GM23338 (cell line): Measurements from ENCODE around the gene PRSS50.

Experiments used
- CREB1 ChIP-seq: fragments of 250-450 bp; sonication (Bioruptor Pico); IDR thresholded peaks from 2 replicates; pipeline ENCODE4 v1.5.0; 2020; ENCODE audit warnings: low read depth, mild to moderate bottlenecking, moderate library complexity
- CTCF ChIP-seq, 2 experiments: fragments of 200-600 bp in 1 of 2; sonication (generic) in 1 of 2; conservative IDR thresholded peaks; 2 replicates each; pipeline versions ENCODE4 v1.5.1 to v1.6.1; 2016 to 2017; ENCODE audit warnings: antibody characterized with exemption in 2 of 2, low read depth in 2 of 2, mild to moderate bottlenecking in 2 of 2, moderate library complexity in 1 of 2
- EZH2 ChIP-seq: fragments of 200-600 bp; sonication (generic); IDR thresholded peaks from one replicate; pipeline ENCODE4 v1.8.0; 2017; ENCODE audit warnings: antibody characterized with exemption, mild to moderate bottlenecking, low read depth; ENCODE audit not compliant: unreplicated experiment
- EZH2phosphoT487 ChIP-seq: fragments of 200-600 bp; sonication (generic); IDR thresholded peaks from one replicate; pipeline ENCODE4 v1.8.1; 2018; ENCODE audit warnings: antibody characterized with exemption; ENCODE audit not compliant: unreplicated experiment
- POLR2AphosphoS5 ChIP-seq: IDR thresholded peaks from 2 replicates; pipeline ENCODE4 v1.6.1; 2016; ENCODE audit warnings: antibody characterized with exemption, low read depth

- TF ChIP-seq CTCF (conservative IDR thresholded peaks at IDR 0.05; ENCODE audit: low read depth in 2 of 2), result no peak
- TF ChIP-seq POLR2AphosphoS5, result no peak
- no peak for TF ChIP-seq EZH2phosphoT487
- TF ChIP-seq CREB1 (CRISPR knock-in tag), result no peak
- TF ChIP-seq EZH2, result no peak
Measured at GRCh38 chr3:46711305-46711704, 6.4 kb downstream of the PRSS50 start.
